COLO668 (cell line): Measurements from ENCODE around the gene UVSSA.
A peak's percentile ranks its signal among the peaks of the same experiment; 100 is the strongest.
"Not testable (repeated sequence)": the region's sequence is repeated elsewhere in the genome, so short reads cannot be mapped to it uniquely, and the experiment has no call there.

Experiments used
- DNase-seq: peaks from one replicate; lab custom pipeline; 2025; ENCODE audit not compliant: unreplicated experiment; lab: John Stamatoyannopoulos, UW

Gene UVSSA

DNA sequence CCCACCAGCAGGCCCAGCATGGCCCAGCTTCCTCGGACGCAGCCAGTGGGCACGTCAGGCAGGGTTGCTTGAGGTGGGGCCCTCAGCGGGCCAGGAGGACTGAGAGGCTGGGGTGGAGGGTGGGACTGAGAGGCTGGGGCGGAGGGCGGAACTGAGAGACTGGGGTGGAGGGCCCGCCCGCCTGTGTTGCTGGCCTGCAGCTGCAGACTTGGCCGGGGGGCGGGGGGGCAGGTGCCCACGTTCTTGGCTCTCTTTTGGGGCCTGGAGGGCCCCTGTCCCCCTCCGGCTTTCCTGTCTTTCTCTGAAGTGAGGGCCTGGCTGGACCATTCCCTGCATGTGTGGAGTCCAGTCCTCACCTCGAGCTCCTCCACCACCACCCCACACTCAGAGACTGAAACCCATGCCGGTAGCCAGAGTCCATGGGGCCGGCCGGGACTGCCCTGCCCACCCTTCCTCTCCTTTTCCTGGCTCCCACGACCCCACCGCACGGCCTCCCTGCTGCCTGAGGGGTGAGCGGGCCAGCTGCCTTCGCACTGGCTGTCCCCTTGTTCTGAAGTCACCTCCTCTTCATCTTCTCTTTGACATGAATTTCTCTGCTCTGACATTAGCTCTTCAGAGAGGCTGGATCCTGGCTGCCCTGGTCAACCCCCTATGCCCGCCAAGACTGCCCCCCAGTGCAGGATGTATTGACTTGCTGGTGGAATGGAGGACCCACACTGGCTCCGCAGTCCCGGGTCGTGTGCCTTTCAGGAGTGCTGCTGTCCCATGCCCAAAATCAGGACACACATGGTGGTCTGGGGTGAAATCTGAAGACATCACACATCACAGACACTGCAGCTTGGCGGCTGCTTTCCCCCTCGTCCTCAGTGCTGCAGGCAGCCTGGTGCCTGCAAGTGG is 69.3 kb downstream of the UVSSA start:
- no peak for DNase-seq

DNA sequence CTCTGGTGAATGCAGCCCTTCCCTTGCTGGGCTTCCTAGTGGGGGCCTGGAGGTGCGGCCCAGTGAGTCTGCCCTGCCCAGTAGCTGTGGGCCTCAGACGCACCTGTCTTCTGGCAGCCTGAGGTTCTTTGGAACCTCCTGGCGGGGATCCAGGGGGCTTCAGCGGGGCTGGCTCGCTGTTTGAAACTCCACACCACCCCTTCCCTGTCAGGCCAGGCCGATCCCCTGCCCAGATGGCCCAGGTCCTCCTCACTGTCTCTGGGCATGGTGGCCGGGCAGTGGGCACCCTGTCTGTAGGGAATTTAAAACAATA is 69.9 kb downstream of the UVSSA start:
- DNase-seq, result no peak

DNA sequence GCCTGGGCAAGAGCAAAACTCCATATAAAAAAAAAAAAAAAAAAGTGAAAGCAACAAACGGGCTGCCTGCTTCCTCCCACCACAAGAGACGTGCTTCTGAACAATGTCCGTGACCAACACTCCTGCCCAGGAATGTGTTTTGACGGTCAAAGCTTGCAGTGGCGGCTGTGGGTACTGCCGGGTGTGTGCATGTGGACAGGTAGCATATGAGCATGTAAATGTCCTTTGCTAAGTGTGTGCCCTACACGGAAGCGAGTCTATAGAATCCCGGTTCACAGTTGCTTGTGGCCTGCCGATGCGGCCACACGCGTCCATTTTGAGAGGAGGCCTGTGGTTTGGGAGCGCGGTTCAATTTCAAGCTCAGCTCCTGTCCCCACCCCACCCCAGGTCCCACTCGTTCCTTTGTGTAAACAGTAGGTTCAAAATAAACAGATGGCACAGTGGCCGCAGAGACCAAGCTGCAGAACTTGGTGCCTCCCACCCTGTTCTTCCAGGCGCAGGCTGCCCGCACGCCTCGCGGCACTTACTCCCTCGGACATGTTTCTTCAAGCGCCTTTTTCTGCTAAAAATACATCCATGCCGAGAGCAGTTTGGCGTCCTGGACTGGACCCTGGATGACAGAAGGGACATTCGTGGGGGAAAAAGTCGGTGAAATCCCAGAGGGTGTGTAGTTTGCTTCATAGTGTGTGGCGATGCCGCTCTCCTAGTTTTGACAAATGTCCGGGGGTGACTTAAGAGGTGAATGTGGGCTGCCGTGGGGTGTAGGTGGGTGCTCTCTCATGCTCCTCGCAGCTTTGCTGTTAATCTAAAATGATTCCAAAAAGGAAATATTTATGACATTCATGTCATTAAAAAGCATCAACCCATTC is 70.7 kb downstream of the UVSSA start:
- peak; percentile 31 for DNase-seq

DNA sequence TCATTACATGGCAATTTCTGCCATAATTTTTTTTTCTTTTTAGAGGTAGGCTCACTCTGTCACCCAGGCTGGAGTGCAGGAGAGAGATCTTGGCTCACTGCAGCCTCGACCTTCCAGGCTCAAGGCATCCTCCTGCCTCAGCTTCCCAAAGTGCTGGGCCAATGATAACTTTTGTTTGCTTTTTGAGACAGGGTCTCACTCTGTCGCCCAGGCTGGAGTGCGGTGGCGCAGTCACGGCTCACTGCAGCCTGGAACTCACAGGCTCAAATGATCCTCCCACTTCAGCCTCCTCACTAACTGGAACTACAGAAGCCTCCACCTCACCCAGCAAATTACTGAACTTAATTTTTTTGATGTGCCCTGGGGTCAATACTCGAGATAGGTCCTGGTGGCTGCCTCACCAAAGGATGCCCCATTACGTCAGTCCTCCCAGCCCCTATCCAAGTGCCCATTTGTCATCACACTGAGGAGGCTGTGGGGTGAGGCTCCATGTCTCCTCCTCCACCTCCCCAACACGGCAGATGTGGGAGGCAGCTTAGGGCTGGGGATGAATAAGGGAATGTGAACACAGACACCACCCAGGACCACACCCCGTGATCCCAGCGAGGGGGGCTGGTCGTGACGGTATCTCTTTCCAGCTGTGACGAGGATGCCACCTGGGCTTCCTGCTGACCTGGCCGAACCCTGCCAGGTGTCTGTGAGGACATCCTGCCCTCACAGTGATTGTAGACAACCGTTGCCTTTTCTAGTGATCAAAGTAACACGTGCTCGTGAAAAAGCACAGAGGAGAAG is 71.7 kb downstream of the UVSSA start:
- DNase-seq, result no peak

DNA sequence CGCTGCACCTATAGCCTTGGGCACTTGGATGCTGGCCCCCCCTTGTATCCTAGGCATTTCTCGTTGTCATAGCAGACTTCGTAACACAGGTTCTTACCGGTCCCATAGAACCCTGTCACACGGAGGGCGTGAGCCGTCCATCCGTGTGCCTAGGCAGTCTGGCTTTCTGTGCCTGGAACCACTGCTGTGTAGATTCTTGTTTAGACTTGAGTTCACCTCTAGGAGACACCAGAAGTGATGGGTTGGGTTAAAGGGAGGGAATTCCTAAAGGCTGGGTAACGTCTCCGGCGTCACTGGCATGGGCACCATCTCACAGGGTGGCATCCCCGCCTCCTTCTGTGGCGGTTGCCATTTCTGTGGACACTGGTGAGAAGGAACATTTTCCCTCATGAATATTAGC is 72.7 kb downstream of the UVSSA start:
- no peak for DNase-seq

DNA sequence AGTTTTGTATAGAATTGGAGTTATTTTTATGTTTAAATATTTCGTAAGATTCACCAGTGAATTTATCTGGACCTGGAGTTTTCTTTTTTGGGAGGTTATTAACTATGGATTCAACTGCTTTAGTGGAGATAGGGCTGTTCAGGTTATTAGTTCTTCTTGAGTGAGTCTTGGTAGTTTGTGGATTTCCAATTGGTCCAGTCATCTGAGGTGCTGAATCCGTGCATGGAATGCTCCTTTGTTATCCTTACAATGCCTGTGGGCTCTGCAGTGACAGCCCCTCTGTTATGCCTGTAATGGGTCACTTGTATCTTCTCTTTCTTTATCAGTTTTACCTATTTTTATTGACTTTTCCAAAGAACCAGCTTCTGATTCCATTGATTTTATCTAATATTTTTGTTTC is 74.6 kb downstream of the UVSSA start:
- no peak for DNase-seq

DNA sequence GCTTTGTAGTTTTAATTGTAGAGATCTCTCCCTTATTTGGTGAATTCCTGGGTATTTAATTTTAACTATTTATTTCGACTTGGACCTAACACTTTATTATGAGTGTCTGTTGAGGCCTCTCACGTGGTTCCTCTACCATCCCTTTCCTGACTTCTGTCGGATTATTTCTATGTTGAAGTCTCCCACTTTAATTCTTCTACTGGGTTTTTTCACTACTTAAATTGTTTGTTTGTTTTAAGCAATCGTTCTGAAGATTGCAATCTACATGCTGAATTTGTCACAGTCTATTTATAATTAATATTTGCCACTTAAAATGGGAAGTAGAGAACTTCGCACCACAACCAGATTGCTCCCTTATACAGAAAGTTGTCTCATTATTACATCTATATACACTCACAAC is 80.0 kb downstream of the UVSSA start:
- no peak for DNase-seq

DNA sequence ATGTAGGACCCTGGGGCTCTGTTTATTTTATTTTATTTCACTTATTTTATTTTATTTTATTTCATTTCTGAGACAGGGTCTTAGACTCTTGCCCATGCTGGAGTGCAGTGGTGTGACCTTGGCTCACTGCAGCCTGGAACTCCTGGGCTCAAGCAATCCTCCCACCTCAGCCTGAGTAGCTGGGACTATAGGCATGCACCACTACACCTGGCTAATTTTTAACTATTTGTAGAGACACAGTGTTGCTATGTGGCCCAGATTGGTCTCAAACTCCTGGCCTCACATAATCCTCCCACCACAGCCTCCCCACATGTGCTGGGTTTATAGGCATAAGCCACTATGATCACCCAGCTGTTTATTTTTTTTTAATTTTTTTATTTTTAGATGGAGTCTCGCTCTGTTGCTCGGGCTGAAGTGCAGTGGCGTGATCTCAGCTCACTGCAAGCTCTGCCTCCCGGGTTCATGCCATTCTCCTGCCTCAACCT is 96.7 kb downstream of the UVSSA start:
- DNase-seq, result not testable (repeated sequence)
